T-helper 1 cell treated with Interleukin-12 subunit alpha and Interleukin-12 subunit beta and Interleukin-4 antibody, amounts not matched to agents 30 μg/mL and 1 μg/mL, for 36 hours (primary cell): Measurements from ENCODE around the gene BAIAP2.
"Not testable (repeated sequence)": the region's sequence is repeated elsewhere in the genome, so short reads cannot be mapped to it uniquely, and the experiment has no call there.

Experiments used
- H3K27ac Mint-ChIP-seq: one replicate; pipeline ENCODE4 v1.8.0; 2021; ENCODE audit warnings: mild to moderate bottlenecking, mixed read lengths
- H3K27me3 Mint-ChIP-seq: one replicate; pipeline ENCODE4 v1.8.0; 2021; ENCODE audit warnings: low read depth, mixed read lengths
- H3K36me3 Mint-ChIP-seq: one replicate; pipeline ENCODE4 v1.8.0; 2021; ENCODE audit warnings: low read depth, mixed read lengths
- H3K4me1 Mint-ChIP-seq: one replicate; pipeline ENCODE4 v1.8.0; 2021; ENCODE audit warnings: low read depth, mixed read lengths
- H3K4me3 Mint-ChIP-seq: one replicate; pipeline ENCODE4 v1.8.0; 2021; ENCODE audit warnings: mild to moderate bottlenecking, moderate library complexity, mixed read lengths
- H3K9me3 Mint-ChIP-seq: one replicate; pipeline ENCODE4 v1.8.0; 2021; ENCODE audit warnings: mixed read lengths

Gene BAIAP2

GRCh38 chr17:81134064-81134781, 99.3 kb downstream of the BAIAP2 start:
- Mint-ChIP-seq H3K36me3 (no peaks in the 10 kb centered on the region), H3K4me3 (no peak overlapping the region), H3K9me3 (peaks cover 18% of the 10 kb centered on the region), H3K4me1 (no peaks in the 10 kb centered on the region), H3K27me3 (no peaks in the 10 kb centered on the region), H3K27ac (no peak overlapping the region)

GRCh38 chr17:81135505-81136278, 100.7 kb downstream of the BAIAP2 start:
- Mint-ChIP-seq H3K36me3 (no peaks in the 10 kb centered on the region), H3K27me3 (no peaks in the 10 kb centered on the region)

DNA sequence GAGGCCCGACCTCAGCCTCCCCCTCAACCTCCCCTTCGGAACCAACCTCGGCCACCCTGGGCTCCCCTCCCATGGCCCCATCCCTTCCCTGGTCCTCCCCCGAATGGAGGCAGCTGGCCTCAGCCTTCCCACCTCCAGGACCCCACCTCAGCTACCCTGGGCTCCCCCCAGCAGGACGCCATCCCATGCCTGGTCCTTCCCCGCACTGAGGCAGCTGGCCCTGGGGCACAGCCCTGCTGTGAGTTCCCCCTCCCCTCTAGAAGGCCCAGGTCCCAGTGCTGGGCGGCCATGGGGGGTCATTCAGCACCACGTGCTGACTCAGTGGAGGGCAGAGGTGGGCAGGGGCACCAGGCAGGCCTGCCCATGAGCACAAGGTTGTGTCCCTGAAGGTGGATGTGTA, 101.4 kb downstream of the BAIAP2 start:
- Mint-ChIP-seq H3K9me3 (peaks cover 18% of the 10 kb centered on the region), H3K36me3 (no peaks in the 10 kb centered on the region), H3K4me3 (no peak overlapping the region), H3K27ac (no peak overlapping the region), H3K27me3 (no peaks in the 10 kb centered on the region), H3K4me1 (no peaks in the 10 kb centered on the region)

More at GRCh38 chr17:81135505-81136278, 100.7 kb downstream of the BAIAP2 start:
- Mint-ChIP-seq H3K9me3 (peaks cover 18% of the 10 kb centered on the region), H3K4me3 (no peak overlapping the region), H3K27ac (no peak overlapping the region), H3K4me1 (no peaks in the 10 kb centered on the region)

DNA sequence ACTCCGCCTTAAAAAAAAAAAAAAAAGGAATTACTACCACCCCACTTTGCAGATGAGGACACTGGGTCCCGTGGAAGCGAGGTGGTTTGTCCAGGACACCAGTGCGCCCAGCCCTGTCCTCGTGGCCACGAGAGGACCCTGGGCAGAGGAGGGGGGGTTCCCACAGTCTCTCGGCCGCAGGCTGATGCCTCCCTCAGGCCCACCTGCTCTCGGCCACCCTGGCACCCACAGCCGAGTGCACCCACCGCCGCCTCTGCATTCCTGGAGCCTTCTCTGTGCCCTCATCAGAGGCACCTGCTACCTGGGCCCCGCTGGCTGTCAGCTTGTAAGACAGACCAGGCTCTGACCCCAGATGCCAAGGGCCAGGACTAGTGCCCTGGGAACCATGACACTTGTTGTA, 102.3 kb downstream of the BAIAP2 start:
- Mint-ChIP-seq H3K4me1 (no peaks in the 10 kb centered on the region), H3K9me3 (peaks cover 18% of the 10 kb centered on the region), H3K27ac (no peak overlapping the region), H3K4me3 (no peak overlapping the region), H3K36me3 (no peaks in the 10 kb centered on the region), H3K27me3 (no peaks in the 10 kb centered on the region)

DNA sequence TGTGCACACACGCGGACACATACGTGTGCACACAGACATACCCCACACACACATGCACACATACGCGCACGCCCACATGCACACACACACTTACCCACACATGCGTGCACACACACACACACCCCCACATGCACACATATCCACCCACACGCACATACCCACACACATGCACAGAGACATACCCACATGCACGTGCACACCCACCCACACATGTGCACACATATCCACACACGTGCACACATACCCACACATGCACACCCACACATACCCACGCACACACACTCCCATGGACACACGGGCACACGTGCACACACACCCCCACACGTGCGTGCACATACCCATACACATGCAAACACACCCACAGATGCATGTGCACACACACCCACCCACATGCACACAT, 103.1 kb downstream of the BAIAP2 start:
- H3K27me3 Mint-ChIP-seq, result no peaks in the 10 kb centered on the region
- H3K36me3 Mint-ChIP-seq, result no peaks in the 10 kb centered on the region
- H3K9me3 Mint-ChIP-seq, result peaks cover 18% of the 10 kb centered on the region
- no peak overlapping the region for H3K27ac Mint-ChIP-seq
- H3K4me3 Mint-ChIP-seq, result no peak overlapping the region
- H3K4me1 Mint-ChIP-seq, result no peaks in the 10 kb centered on the region

DNA sequence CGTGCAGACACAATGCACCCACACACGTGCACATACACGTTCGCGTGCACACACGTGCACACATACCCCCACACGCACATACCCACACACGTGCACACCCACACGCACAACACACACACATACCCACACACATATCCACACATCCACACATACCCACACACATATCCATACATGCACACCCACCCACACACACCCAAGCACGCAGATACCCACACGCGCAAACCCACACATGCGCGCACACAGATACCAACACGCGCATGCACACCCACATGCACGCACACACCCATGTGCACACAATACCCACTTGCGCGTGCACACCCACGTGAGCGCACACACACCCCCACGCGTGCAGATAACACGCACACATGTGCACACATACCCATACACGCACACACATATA, 103.5 kb downstream of the BAIAP2 start:
- H3K27ac Mint-ChIP-seq, result no peak overlapping the region
- no peak overlapping the region for H3K4me3 Mint-ChIP-seq
- H3K4me1 Mint-ChIP-seq, result no peaks in the 10 kb centered on the region
- no peaks in the 10 kb centered on the region for H3K27me3 Mint-ChIP-seq
- H3K9me3 Mint-ChIP-seq, result peaks cover 18% of the 10 kb centered on the region
- H3K36me3 Mint-ChIP-seq, result no peaks in the 10 kb centered on the region

- Mint-ChIP-seq H3K27ac (no peak overlapping the region), H3K4me1 (no peaks in the 10 kb centered on the region), H3K9me3 (peaks cover 18% of the 10 kb centered on the region), H3K36me3 (no peaks in the 10 kb centered on the region), H3K4me3 (no peak overlapping the region), H3K27me3 (no peaks in the 10 kb centered on the region)
These were observed 104.5 kb downstream of the BAIAP2 start for GRCh38 chr17:81139428-81139827.

DNA sequence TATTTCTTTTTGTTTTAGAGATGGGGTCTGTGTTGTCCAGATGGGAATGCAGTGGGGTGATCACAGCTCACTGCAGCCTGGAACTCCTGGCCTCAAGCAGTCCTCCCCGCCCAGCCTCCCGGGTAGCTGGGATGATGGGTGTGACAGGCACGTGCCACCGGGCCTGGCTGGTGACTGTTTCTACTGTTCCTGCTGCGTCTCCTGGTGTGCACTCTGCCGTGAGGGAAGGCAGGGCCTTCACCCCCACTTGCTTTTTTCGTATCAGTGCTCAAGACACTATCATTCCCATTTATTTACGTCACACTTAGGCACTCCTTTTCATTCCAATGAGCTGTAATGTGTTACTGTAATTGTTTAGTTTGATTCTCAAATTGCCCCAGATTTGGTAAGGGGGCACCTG, 105.1 kb downstream of the BAIAP2 start:
- no peaks in the 10 kb centered on the region for H3K36me3 Mint-ChIP-seq
- no peak overlapping the region for H3K4me3 Mint-ChIP-seq
- H3K27me3 Mint-ChIP-seq, result no peaks in the 10 kb centered on the region
- no peaks in the 10 kb centered on the region for H3K4me1 Mint-ChIP-seq
- H3K9me3 Mint-ChIP-seq, result peaks cover 18% of the 10 kb centered on the region
- no peak overlapping the region for H3K27ac Mint-ChIP-seq

DNA sequence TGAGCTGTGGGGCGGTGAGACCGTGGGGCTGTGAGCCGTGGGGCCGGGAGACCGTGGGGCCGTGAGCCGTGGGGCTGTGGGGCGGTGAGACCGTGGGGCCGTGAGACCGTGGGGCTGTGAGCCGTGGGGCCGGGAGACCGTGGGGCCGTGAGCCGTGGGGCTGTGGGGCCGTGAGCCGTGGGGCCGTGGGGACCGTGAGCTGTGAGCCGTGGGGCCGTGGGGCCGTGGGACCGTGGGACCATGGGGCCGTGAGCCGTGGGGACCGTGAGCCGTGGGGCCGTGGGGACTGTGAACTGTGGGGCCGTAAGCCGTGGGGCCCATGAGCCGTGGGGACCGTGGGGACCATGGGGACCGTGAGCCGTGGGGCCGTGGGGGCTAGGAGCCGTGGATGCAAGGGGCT, 105.7 kb downstream of the BAIAP2 start:
- Mint-ChIP-seq H3K4me1 (no peaks in the 10 kb centered on the region), H3K4me3 (no peak overlapping the region), H3K27me3 (no peaks in the 10 kb centered on the region), H3K36me3 (no peaks in the 10 kb centered on the region), H3K9me3 (peaks cover 18% of the 10 kb centered on the region), H3K27ac (no peak overlapping the region)

GRCh38 chr17:81142301-81143199, 107.6 kb downstream of the BAIAP2 start:
- no peaks in the 10 kb centered on the region for H3K27me3 Mint-ChIP-seq
- no peak overlapping the region for H3K4me3 Mint-ChIP-seq
- H3K36me3 Mint-ChIP-seq, result no peaks in the 10 kb centered on the region
- H3K9me3 Mint-ChIP-seq, result peaks cover 17% of the 10 kb centered on the region
- H3K27ac Mint-ChIP-seq, result no peak overlapping the region
- no peaks in the 10 kb centered on the region for H3K4me1 Mint-ChIP-seq

DNA sequence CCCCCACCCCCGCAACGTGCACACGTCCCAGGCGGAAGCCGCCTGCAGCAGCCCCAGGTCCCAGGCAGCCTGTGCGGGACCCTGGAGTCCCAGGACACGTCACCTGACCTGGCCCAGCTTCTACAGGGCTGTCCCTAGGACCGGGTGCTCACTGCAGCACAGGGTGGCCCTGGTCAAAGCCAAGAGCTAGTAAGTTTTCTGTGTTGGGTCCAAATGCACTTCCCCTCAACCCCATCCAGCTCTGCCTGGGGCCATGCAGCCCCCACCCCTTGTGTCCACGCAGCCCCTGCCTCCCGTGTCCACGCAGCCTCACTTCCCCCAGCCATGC, 108.2 kb downstream of the BAIAP2 start:
- Mint-ChIP-seq H3K9me3 (peaks cover 11% of the 10 kb centered on the region), H3K4me1 (no peaks in the 10 kb centered on the region), H3K27ac (no peak overlapping the region), H3K27me3 (no peaks in the 10 kb centered on the region), H3K4me3 (no peak overlapping the region), H3K36me3 (no peaks in the 10 kb centered on the region)

DNA sequence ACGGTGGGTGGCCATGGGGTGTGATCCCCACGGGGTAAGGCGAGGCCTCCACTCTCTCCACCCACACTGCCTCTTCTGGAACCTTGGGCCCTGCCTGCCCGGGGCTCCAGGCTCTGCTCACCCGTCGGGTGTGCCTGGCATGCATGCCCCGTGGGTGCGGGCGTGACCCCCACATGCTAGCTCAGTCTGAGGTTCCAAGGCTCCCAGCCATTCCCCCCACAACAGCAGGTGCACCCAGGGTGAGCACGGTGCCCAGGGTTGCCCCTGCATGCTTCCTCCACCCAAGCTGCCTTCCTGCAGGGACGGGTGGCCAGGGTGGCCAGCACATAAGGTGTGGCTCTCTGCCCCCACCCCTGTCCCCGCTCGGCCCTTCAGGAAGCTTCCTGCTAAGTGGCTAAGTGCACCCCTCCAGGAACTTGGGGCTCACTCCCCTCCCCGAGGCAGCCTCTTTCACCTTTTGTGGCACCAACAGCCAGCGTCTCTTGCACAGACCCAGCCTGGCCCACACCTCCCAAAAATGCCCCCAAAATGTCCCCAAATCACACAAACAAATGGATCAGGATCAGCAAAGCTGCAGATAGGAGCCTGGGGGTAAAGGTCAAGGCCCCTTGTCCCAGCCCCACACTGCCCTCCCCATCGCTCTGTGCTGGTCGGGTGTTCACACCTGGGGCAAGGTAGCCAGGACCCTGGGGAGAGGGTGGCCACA, 108.9 kb downstream of the BAIAP2 start:
- H3K27ac Mint-ChIP-seq, result no peak overlapping the region
- no peaks in the 10 kb centered on the region for H3K27me3 Mint-ChIP-seq
- H3K4me3 Mint-ChIP-seq, result no peak overlapping the region
- no peaks in the 10 kb centered on the region for H3K4me1 Mint-ChIP-seq
- no peaks in the 10 kb centered on the region for H3K36me3 Mint-ChIP-seq
- peaks cover 4% of the 10 kb centered on the region for H3K9me3 Mint-ChIP-seq

- no peaks in the 10 kb centered on the region for H3K4me1 Mint-ChIP-seq
- no peak overlapping the region for H3K4me3 Mint-ChIP-seq
- no peaks in the 10 kb centered on the region for H3K27me3 Mint-ChIP-seq
- no peaks in the 10 kb centered on the region for H3K36me3 Mint-ChIP-seq
- no peak overlapping the region for H3K27ac Mint-ChIP-seq
- H3K9me3 Mint-ChIP-seq, result no peaks in the 10 kb centered on the region
These were observed 109.5 kb downstream of the BAIAP2 start for GRCh38 chr17:81144423-81144781.

GRCh38 chr17:81146208-81146607, 111.3 kb downstream of the BAIAP2 start:
- not testable (repeated sequence) for H3K4me1 Mint-ChIP-seq, H3K27me3 Mint-ChIP-seq, H3K36me3 Mint-ChIP-seq, H3K9me3 Mint-ChIP-seq, H3K27ac Mint-ChIP-seq, H3K4me3 Mint-ChIP-seq
